WTC11 (cell line): ENCODE data around the gene SERPINE1. TPM values are rescaled to one million over a fixed set of nuclear protein-coding genes. Genes with fewer than 3 reads are reported as not detected.

Experiments
- ETV6 ChIP-seq: sonication (generic); formaldehyde crosslinking; IDR thresholded peaks from 2 replicates; pipeline ENCODE4 v1.8.1; 2022; ENCODE audit warnings: mild to moderate bottlenecking, missing genetic modification reagents
- FOXK1 ChIP-seq: sonication (generic); formaldehyde crosslinking; IDR thresholded peaks from 2 replicates; pipeline ENCODE4 v1.8.0; 2022; ENCODE audit warnings: mild to moderate bottlenecking, moderate library complexity, missing genetic modification reagents
- GABPB1 ChIP-seq: sonication (generic); formaldehyde crosslinking; IDR thresholded peaks from 2 replicates; pipeline ENCODE4 v1.8.1; 2023; ENCODE audit warnings: mild to moderate bottlenecking, missing genetic modification reagents
- IRF2 ChIP-seq: sonication (generic); formaldehyde crosslinking; IDR thresholded peaks from 2 replicates; pipeline ENCODE4 v1.8.0; 2022; ENCODE audit warnings: low read depth, missing genetic modification reagents, borderline replicate concordance
- MXD4 ChIP-seq: fragments of 250-450 bp; sonication (Bioruptor Pico); IDR thresholded peaks from 2 replicates; pipeline ENCODE4 v1.8.0; 2021; ENCODE audit warnings: mild to moderate bottlenecking, moderate library complexity, borderline replicate concordance
- PRRX2 ChIP-seq: fragments of 250-450 bp; sonication (Bioruptor Pico); IDR thresholded peaks from 2 replicates; pipeline ENCODE4 v1.8.0; 2021; ENCODE audit warnings: mild to moderate bottlenecking
- RELA ChIP-seq: sonication (generic); formaldehyde crosslinking; IDR thresholded peaks from 2 replicates; pipeline ENCODE4 v1.8.1; 2022; ENCODE audit warnings: missing genetic modification reagents, mild to moderate bottlenecking, borderline replicate concordance
- SMAD3 ChIP-seq: sonication (generic); formaldehyde crosslinking; IDR thresholded peaks from 2 replicates; pipeline ENCODE4 v1.8.0; 2022; ENCODE audit warnings: missing genetic modification reagents, mild to moderate bottlenecking, borderline replicate concordance
- ZNF317 ChIP-seq: sonication (generic); formaldehyde crosslinking; IDR thresholded peaks from 2 replicates; pipeline ENCODE4 v1.8.1; 2023; ENCODE audit warnings: low read depth, mild to moderate bottlenecking, moderate library complexity, missing genetic modification reagents, borderline replicate concordance
- ZNF396 ChIP-seq: fragments of 250-450 bp; sonication (Bioruptor Pico); IDR thresholded peaks from 2 replicates; pipeline ENCODE4 v1.8.0; 2021; ENCODE audit warnings: mild to moderate bottlenecking, moderate library complexity, borderline replicate concordance
- ZNF416 ChIP-seq: fragments of 250-450 bp; sonication (Bioruptor Pico); IDR thresholded peaks from 2 replicates; pipeline ENCODE4 v1.9.0; 2021; ENCODE audit warnings: mild to moderate bottlenecking, inconsistent platforms
- ZNF423 ChIP-seq: fragments of 250-450 bp; sonication (Bioruptor Pico); IDR thresholded peaks from 2 replicates; pipeline ENCODE4 v2.1.2; 2022; ENCODE audit warnings: mild to moderate bottlenecking, moderate library complexity
- ZNF671 ChIP-seq: fragments of 250-450 bp; sonication (Bioruptor Pico); IDR thresholded peaks from 2 replicates; pipeline ENCODE4 v1.8.0; 2021; ENCODE audit warnings: mild to moderate bottlenecking
- total RNA-seq: library from RNA; stranded (reverse); gene quantifications from 3 replicates; pipeline ENCODE4 v1.2.3, GENCODE V29; 2021
- TF ChIP-seq, protein P1 (sequence below): sonication (generic); formaldehyde crosslinking; IDR thresholded peaks from 2 replicates; pipeline ENCODE4 v1.8.0; 2023; ENCODE audit warnings: missing genetic modification reagents
- TF ChIP-seq, protein P2 (sequence below): fragments of 250-450 bp; sonication (Bioruptor Pico); IDR thresholded peaks from 2 replicates; pipeline ENCODE4 v1.9.0; 2021; ENCODE audit warnings: mild to moderate bottlenecking, borderline replicate concordance
- TF ChIP-seq, protein P3 (sequence below): sonication (generic); formaldehyde crosslinking; IDR thresholded peaks from 2 replicates; pipeline ENCODE4 v1.8.0; 2022; ENCODE audit warnings: mild to moderate bottlenecking, missing genetic modification reagents
- TF ChIP-seq, protein P4 (sequence below): sonication (generic); formaldehyde crosslinking; IDR thresholded peaks from 2 replicates; pipeline ENCODE4 v1.8.1; 2023; ENCODE audit warnings: mild to moderate bottlenecking, missing genetic modification reagents
- TF ChIP-seq, protein P5 (sequence below): sonication (generic); formaldehyde crosslinking; IDR thresholded peaks from 2 replicates; pipeline ENCODE4 v1.8.0; 2022; ENCODE audit warnings: mild to moderate bottlenecking, missing genetic modification reagents
- TF ChIP-seq, protein P6 (sequence below): sonication (generic); formaldehyde crosslinking; IDR thresholded peaks from 2 replicates; pipeline ENCODE4 v1.8.1; 2022; ENCODE audit warnings: mild to moderate bottlenecking, missing genetic modification reagents, moderate library complexity, borderline replicate concordance
- TF ChIP-seq, protein P7 (sequence below): sonication (generic); formaldehyde crosslinking; IDR thresholded peaks from 2 replicates; pipeline ENCODE4 v1.8.0; 2022; ENCODE audit warnings: mild to moderate bottlenecking, missing genetic modification reagents
- TF ChIP-seq, protein P8 (sequence below): sonication (generic); formaldehyde crosslinking; IDR thresholded peaks from 2 replicates; pipeline ENCODE4 v1.8.1; 2023; ENCODE audit warnings: mild to moderate bottlenecking, missing genetic modification reagents
- TF ChIP-seq, protein P9 (sequence below): fragments of 250-450 bp; sonication (Bioruptor Pico); IDR thresholded peaks from 2 replicates; pipeline ENCODE4 v1.9.0; 2021; ENCODE audit warnings: mild to moderate bottlenecking
- TF ChIP-seq, protein P10 (sequence below): sonication (generic); formaldehyde crosslinking; IDR thresholded peaks from 2 replicates; pipeline ENCODE4 v1.8.1; 2022; ENCODE audit warnings: low read depth, mild to moderate bottlenecking, moderate library complexity, missing genetic modification reagents, borderline replicate concordance

Gene SERPINE1
- total RNA-seq, 1 experiment from 2014 or later = 2.6 TPM

DNA sequence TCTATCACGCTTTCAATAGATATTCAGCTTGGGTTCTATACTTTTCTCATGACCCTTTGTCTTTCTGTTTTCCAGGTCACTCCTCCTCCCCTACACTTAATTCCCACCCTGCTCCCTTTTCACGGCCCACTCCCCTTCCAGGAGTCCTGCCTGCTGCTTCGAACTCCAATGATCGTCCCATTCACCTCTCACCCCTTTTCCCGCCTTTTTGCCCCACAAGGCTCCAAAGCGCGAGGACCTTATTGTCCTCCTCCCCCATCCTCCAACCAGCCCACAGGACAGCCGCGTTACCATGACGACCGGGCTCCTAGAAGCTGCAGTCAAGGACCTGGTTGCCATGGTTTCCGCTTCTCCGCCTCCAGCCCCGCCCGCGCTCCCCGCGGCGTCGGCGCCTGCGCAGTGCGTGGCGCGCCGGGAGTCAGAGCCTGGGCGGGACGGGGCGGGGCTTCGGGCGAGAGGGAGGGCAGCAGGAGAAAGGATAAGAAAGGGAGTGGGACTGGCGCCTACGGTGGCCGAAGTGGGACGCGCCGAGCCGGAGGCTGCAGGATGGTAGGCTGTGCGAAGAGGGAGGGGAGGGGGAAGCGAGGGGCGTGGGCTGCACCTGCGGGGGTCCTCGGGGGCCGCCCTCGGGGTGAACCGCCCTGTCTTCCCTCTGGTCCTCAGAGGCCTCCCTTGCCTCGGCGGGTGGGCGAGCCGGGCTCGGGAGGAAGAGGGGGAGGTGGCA lies 27.2 kb downstream of the SERPINE1 start, which contains the start of gene AP1S1 (continued):
- TF ChIP-seq MXD4 = no peak
- TF ChIP-seq, protein P1, sequence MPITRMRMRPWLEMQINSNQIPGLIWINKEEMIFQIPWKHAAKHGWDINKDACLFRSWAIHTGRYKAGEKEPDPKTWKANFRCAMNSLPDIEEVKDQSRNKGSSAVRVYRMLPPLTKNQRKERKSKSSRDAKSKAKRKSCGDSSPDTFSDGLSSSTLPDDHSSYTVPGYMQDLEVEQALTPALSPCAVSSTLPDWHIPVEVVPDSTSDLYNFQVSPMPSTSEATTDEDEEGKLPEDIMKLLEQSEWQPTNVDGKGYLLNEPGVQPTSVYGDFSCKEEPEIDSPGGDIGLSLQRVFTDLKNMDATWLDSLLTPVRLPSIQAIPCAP (CRISPR knock-in tag) = peak; percentile 94
- no peak for TF ChIP-seq ZNF416 (CRISPR knock-in tag)
- TF ChIP-seq RELA = no peak
- no peak for TF ChIP-seq PRRX2 (CRISPR knock-in tag)
- TF ChIP-seq, protein P2, sequence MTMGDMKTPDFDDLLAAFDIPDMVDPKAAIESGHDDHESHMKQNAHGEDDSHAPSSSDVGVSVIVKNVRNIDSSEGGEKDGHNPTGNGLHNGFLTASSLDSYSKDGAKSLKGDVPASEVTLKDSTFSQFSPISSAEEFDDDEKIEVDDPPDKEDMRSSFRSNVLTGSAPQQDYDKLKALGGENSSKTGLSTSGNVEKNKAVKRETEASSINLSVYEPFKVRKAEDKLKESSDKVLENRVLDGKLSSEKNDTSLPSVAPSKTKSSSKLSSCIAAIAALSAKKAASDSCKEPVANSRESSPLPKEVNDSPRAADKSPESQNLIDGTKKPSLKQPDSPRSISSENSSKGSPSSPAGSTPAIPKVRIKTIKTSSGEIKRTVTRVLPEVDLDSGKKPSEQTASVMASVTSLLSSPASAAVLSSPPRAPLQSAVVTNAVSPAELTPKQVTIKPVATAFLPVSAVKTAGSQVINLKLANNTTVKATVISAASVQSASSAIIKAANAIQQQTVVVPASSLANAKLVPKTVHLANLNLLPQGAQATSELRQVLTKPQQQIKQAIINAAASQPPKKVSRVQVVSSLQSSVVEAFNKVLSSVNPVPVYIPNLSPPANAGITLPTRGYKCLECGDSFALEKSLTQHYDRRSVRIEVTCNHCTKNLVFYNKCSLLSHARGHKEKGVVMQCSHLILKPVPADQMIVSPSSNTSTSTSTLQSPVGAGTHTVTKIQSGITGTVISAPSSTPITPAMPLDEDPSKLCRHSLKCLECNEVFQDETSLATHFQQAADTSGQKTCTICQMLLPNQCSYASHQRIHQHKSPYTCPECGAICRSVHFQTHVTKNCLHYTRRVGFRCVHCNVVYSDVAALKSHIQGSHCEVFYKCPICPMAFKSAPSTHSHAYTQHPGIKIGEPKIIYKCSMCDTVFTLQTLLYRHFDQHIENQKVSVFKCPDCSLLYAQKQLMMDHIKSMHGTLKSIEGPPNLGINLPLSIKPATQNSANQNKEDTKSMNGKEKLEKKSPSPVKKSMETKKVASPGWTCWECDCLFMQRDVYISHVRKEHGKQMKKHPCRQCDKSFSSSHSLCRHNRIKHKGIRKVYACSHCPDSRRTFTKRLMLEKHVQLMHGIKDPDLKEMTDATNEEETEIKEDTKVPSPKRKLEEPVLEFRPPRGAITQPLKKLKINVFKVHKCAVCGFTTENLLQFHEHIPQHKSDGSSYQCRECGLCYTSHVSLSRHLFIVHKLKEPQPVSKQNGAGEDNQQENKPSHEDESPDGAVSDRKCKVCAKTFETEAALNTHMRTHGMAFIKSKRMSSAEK = no peak
- TF ChIP-seq GABPB1 (CRISPR knock-in tag) = no peak
- peak; percentile 28; the same call in 1 of the 2 replicates for TF ChIP-seq SMAD3 (CRISPR knock-in tag)
- TF ChIP-seq, protein P3, sequence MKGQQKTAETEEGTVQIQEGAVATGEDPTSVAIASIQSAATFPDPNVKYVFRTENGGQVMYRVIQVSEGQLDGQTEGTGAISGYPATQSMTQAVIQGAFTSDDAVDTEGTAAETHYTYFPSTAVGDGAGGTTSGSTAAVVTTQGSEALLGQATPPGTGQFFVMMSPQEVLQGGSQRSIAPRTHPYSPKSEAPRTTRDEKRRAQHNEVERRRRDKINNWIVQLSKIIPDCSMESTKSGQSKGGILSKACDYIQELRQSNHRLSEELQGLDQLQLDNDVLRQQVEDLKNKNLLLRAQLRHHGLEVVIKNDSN = 0 out of 2 replicates have a peak, but pooled peaks have one; percentile 48
- TF ChIP-seq ZNF396 (CRISPR knock-in tag) = peak; percentile 67; the same call in 1 of the 2 replicates
- TF ChIP-seq, protein P4, sequence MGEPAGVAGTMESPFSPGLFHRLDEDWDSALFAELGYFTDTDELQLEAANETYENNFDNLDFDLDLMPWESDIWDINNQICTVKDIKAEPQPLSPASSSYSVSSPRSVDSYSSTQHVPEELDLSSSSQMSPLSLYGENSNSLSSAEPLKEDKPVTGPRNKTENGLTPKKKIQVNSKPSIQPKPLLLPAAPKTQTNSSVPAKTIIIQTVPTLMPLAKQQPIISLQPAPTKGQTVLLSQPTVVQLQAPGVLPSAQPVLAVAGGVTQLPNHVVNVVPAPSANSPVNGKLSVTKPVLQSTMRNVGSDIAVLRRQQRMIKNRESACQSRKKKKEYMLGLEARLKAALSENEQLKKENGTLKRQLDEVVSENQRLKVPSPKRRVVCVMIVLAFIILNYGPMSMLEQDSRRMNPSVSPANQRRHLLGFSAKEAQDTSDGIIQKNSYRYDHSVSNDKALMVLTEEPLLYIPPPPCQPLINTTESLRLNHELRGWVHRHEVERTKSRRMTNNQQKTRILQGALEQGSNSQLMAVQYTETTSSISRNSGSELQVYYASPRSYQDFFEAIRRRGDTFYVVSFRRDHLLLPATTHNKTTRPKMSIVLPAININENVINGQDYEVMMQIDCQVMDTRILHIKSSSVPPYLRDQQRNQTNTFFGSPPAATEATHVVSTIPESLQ (CRISPR knock-in tag) = no peak
- TF ChIP-seq, protein P5, sequence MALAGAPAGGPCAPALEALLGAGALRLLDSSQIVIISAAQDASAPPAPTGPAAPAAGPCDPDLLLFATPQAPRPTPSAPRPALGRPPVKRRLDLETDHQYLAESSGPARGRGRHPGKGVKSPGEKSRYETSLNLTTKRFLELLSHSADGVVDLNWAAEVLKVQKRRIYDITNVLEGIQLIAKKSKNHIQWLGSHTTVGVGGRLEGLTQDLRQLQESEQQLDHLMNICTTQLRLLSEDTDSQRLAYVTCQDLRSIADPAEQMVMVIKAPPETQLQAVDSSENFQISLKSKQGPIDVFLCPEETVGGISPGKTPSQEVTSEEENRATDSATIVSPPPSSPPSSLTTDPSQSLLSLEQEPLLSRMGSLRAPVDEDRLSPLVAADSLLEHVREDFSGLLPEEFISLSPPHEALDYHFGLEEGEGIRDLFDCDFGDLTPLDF (CRISPR knock-in tag) = no peak
- TF ChIP-seq, protein P6, sequence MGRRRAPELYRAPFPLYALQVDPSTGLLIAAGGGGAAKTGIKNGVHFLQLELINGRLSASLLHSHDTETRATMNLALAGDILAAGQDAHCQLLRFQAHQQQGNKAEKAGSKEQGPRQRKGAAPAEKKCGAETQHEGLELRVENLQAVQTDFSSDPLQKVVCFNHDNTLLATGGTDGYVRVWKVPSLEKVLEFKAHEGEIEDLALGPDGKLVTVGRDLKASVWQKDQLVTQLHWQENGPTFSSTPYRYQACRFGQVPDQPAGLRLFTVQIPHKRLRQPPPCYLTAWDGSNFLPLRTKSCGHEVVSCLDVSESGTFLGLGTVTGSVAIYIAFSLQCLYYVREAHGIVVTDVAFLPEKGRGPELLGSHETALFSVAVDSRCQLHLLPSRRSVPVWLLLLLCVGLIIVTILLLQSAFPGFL = peak; percentile 65; the same call in 1 of the 2 replicates
- no peak for TF ChIP-seq ZNF671 (CRISPR knock-in tag)
- TF ChIP-seq, protein P7, sequence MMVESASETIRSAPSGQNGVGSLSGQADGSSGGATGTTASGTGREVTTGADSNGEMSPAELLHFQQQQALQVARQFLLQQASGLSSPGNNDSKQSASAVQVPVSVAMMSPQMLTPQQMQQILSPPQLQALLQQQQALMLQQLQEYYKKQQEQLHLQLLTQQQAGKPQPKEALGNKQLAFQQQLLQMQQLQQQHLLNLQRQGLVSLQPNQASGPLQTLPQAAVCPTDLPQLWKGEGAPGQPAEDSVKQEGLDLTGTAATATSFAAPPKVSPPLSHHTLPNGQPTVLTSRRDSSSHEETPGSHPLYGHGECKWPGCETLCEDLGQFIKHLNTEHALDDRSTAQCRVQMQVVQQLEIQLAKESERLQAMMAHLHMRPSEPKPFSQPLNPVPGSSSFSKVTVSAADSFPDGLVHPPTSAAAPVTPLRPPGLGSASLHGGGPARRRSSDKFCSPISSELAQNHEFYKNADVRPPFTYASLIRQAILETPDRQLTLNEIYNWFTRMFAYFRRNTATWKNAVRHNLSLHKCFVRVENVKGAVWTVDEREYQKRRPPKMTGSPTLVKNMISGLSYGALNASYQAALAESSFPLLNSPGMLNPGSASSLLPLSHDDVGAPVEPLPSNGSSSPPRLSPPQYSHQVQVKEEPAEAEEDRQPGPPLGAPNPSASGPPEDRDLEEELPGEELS = peak; percentile 85
- TF ChIP-seq, protein P8, sequence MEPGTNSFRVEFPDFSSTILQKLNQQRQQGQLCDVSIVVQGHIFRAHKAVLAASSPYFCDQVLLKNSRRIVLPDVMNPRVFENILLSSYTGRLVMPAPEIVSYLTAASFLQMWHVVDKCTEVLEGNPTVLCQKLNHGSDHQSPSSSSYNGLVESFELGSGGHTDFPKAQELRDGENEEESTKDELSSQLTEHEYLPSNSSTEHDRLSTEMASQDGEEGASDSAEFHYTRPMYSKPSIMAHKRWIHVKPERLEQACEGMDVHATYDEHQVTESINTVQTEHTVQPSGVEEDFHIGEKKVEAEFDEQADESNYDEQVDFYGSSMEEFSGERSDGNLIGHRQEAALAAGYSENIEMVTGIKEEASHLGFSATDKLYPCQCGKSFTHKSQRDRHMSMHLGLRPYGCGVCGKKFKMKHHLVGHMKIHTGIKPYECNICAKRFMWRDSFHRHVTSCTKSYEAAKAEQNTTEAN (CRISPR knock-in tag) = peak; percentile 76
- no peak for TF ChIP-seq IRF2 (CRISPR knock-in tag)
- no peak for TF ChIP-seq ZNF423 (CRISPR knock-in tag)
- TF ChIP-seq ZNF317 (CRISPR knock-in tag) = no peak
- TF ChIP-seq, protein P9, sequence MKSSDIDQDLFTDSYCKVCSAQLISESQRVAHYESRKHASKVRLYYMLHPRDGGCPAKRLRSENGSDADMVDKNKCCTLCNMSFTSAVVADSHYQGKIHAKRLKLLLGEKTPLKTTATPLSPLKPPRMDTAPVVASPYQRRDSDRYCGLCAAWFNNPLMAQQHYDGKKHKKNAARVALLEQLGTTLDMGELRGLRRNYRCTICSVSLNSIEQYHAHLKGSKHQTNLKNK = no peak
- peak; percentile 72; the same call in 1 of the 2 replicates for TF ChIP-seq FOXK1 (CRISPR knock-in tag)
- TF ChIP-seq, protein P10, sequence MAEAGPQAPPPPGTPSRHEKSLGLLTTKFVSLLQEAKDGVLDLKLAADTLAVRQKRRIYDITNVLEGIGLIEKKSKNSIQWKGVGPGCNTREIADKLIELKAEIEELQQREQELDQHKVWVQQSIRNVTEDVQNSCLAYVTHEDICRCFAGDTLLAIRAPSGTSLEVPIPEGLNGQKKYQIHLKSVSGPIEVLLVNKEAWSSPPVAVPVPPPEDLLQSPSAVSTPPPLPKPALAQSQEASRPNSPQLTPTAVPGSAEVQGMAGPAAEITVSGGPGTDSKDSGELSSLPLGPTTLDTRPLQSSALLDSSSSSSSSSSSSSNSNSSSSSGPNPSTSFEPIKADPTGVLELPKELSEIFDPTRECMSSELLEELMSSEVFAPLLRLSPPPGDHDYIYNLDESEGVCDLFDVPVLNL = no peak
- peak; percentile 95 for TF ChIP-seq ETV6 (CRISPR knock-in tag)
